CD8-positive, alpha-beta memory T cell (primary cell): ENCODE results near the gene PACS2. TPM values are rescaled to one million over a fixed set of nuclear protein-coding genes. Genes with fewer than 3 reads are reported as not detected.

Source experiments
- CTCF ChIA-PET: fragments of 350-600 bp; sonication (Branson Sonifier 250); formaldehyde crosslinking; loops from one replicate; lab custom pipeline; 2021; ENCODE audit warnings: antibody characterized with exemption; lab: Charles Lee
- POLR2A ChIA-PET: fragments of 350-600 bp; sonication (Branson Sonifier 250); formaldehyde crosslinking; loops from one replicate; lab custom pipeline; 2021; ENCODE audit warnings: antibody characterized with exemption; lab: Charles Lee
- DNase-seq, 5 donors: peaks; one replicate each; pipeline versions ENCODE4 v3.0.0 to v3.0.0-alpha.2; 2020 to 2022; ENCODE audit warnings: mixed read lengths in 1 of 5
- H3K27ac ChIP-seq: one replicate; pipeline ENCODE4 v1.7.0; 2013; ENCODE audit warnings: low read depth, mild to moderate bottlenecking, low read length, moderate library complexity
- H3K27me3 ChIP-seq: 2 replicates; pipeline ENCODE4 v1.7.0; 2013; ENCODE audit warnings: low read length, mild to moderate bottlenecking; ENCODE audit not compliant: insufficient read depth, poor library complexity, severe bottlenecking
- H3K36me3 ChIP-seq: 2 replicates; pipeline ENCODE4 v1.7.0; 2013; ENCODE audit warnings: mild to moderate bottlenecking, low read length, moderate library complexity; ENCODE audit not compliant: insufficient read depth
- H3K4me1 ChIP-seq: 2 replicates; pipeline ENCODE4 v1.7.0; 2013; ENCODE audit warnings: mild to moderate bottlenecking, low read length, moderate library complexity; ENCODE audit not compliant: insufficient read depth
- H3K4me3 ChIP-seq: 2 replicates; pipeline ENCODE4 v1.7.0; 2013; ENCODE audit warnings: mild to moderate bottlenecking, low read length
- H3K9me3 ChIP-seq: 2 replicates; pipeline ENCODE4 v1.7.0; 2013; ENCODE audit warnings: mild to moderate bottlenecking, low read length
- H3K27ac Mint-ChIP-seq, 8 donors: one replicate each; pipeline ENCODE4 v1.8.0; 2020 to 2021; ENCODE audit warnings: mixed read lengths in 8 of 8, mild to moderate bottlenecking in 6 of 8, inconsistent platforms in 3 of 8, moderate library complexity in 3 of 8
- H3K27me3 Mint-ChIP-seq, 2 donors: one replicate each; pipeline ENCODE4 v1.8.0; 2020 to 2021; ENCODE audit warnings: mixed read lengths in 2 of 2, mild to moderate bottlenecking in 1 of 2, moderate library complexity in 1 of 2
- H3K36me3 Mint-ChIP-seq, 3 donors: one replicate each; pipeline ENCODE4 v1.8.0; 2020 to 2021; ENCODE audit warnings: mixed read lengths in 3 of 3, inconsistent platforms in 1 of 3, mild to moderate bottlenecking in 1 of 3
- H3K4me1 Mint-ChIP-seq, 3 donors: one replicate each; pipeline ENCODE4 v1.8.0; 2020 to 2021; ENCODE audit warnings: mixed read lengths in 3 of 3, inconsistent platforms in 1 of 3, mild to moderate bottlenecking in 1 of 3
- H3K4me3 Mint-ChIP-seq, 7 donors: one replicate each; pipeline ENCODE4 v1.8.0; 2020 to 2021; ENCODE audit warnings: mixed read lengths in 7 of 7, mild to moderate bottlenecking in 6 of 7, moderate library complexity in 4 of 7, inconsistent platforms in 2 of 7
- H3K9me3 Mint-ChIP-seq, 5 donors: one replicate each; pipeline ENCODE4 v1.8.0; 2020 to 2022; ENCODE audit warnings: mixed read lengths in 5 of 5, mild to moderate bottlenecking in 3 of 5, moderate library complexity in 2 of 5, inconsistent platforms in 1 of 5
- polyA plus RNA-seq: library from polyadenylated mRNA; unstranded; fragments of 300-500 nt; fragmentation: Illumina TruSeq; gene quantifications from one replicate; pipeline ENCODE4 v1.2.3, GENCODE V29; 2021
- total RNA-seq, 2 experiments: library from RNA; stranded (reverse); gene quantifications; one replicate each; pipeline ENCODE4 v1.2.3, GENCODE V29; 2021

Gene PACS2
- total RNA-seq (10 to 100 TPM; 31.0 to 32.9 TPM), polyA plus RNA-seq (6.5 TPM)

- Histone ChIP-seq H3K4me3 (peak within 1 kb of the TSS; percentile 55), H3K36me3 (no peaks in the 10 kb centered on the region), H3K27ac (peak within 1 kb of the TSS; percentile 16), H3K4me1 (peaks cover 16% of the 10 kb centered on the region), H3K27me3 (no peaks in the 10 kb centered on the region), H3K9me3 (no peaks in the 10 kb centered on the region)
- Mint-ChIP-seq H3K4me3 (peak within 1 kb of the TSS; percentile 84 to 94 (median 89)), H3K9me3 (no peaks in the 10 kb centered on the region), H3K36me3 (peaks cover 0 to 4% (median under 1%) of the 10 kb centered on the region in 3 donors), H3K4me1 (peaks cover 9 to 35% (median 27%) of the 10 kb centered on the region in 3 donors), H3K27ac (peak within 1 kb of the TSS; percentile 79 to 96 (median 88)), H3K27me3 (no peaks in the 10 kb centered on the region)
- peak; percentile 71 to 84 (median 82) for DNase-seq
- POLR2A ChIA-PET = interaction anchor here (0.5 to 2.3 kb wide), 8 partner anchors 14 to 562 kb away, joined by 3 to 35 read pairs (median 4); partner anchors contain the start of genes BRF1, BTBD6, GPR132 and SIVA1
- CTCF ChIA-PET = interaction anchor here (1.0 to 1.8 kb wide), 6 partner anchors 14 to 224 kb away, joined by 3 to 10 read pairs (median 4); partner anchors contain the start of genes BRF1 and BTBD6
Measured at GRCh38 chr14:105314287-105315200, at the start of gene PACS2. TSS of gene PACS2 (plus strand) at chr14:105314748. CDS start at chr14:105314919, 171 bp downstream.

GRCh38 chr14:105267820-105268548, 46.6 kb upstream of the PACS2 start:
- ChIA-PET CTCF (no interaction called here), POLR2A (no interaction called here)
- no peaks in the 10 kb centered on the region for H3K4me1 ChIP-seq
- no peak for DNase-seq
- peaks cover 2 to 5% (median 4%) of the 10 kb centered on the region in 3 donors for H3K4me1 Mint-ChIP-seq
- no peaks in the 10 kb centered on the region for H3K27me3 ChIP-seq
- no peak overlapping the region for H3K27ac ChIP-seq
- no peaks in the 10 kb centered on the region for H3K36me3 ChIP-seq
- peaks cover 0 to 2% of the 10 kb centered on the region in 2 donors for H3K27me3 Mint-ChIP-seq
- peak overlapping the region in 2 of 8 donors; percentile 7 to 54 for H3K27ac Mint-ChIP-seq
- no peak overlapping the region for H3K4me3 ChIP-seq
- no peaks in the 10 kb centered on the region for H3K9me3 Mint-ChIP-seq
- peak overlapping the region in 1 of 7 donors; percentile 48 for H3K4me3 Mint-ChIP-seq
- peaks cover 3 to 43% (median 5%) of the 10 kb centered on the region in 3 donors for H3K36me3 Mint-ChIP-seq
- no peaks in the 10 kb centered on the region for H3K9me3 ChIP-seq

- H3K27ac Mint-ChIP-seq = peak overlapping the region in 2 of 8 donors; percentile 68 to 89
- POLR2A ChIA-PET = no interaction called here
- no peak for DNase-seq
- H3K27me3 ChIP-seq = no peaks in the 10 kb centered on the region
- peaks cover 0 to 2% of the 10 kb centered on the region in 2 donors for H3K27me3 Mint-ChIP-seq
- H3K4me3 Mint-ChIP-seq = no peak overlapping the region
- peaks cover 3 to 40% (median 5%) of the 10 kb centered on the region in 3 donors for H3K36me3 Mint-ChIP-seq
- no peak overlapping the region for H3K27ac ChIP-seq
- H3K9me3 Mint-ChIP-seq = no peaks in the 10 kb centered on the region
- no peaks in the 10 kb centered on the region for H3K4me1 ChIP-seq
- peaks cover 2 to 5% (median 4%) of the 10 kb centered on the region in 3 donors for H3K4me1 Mint-ChIP-seq
- no peaks in the 10 kb centered on the region for H3K36me3 ChIP-seq
- CTCF ChIA-PET = no interaction called here
- no peak overlapping the region for H3K4me3 ChIP-seq
- no peaks in the 10 kb centered on the region for H3K9me3 ChIP-seq
Measured at GRCh38 chr14:105268736-105269354, 45.7 kb upstream of the PACS2 start.

- H3K27me3 Mint-ChIP-seq = peaks cover 0 to 2% of the 10 kb centered on the region in 2 donors
- H3K36me3 Mint-ChIP-seq = peaks cover 3 to 36% (median 5%) of the 10 kb centered on the region in 3 donors
- H3K4me3 Mint-ChIP-seq = no peak overlapping the region
- Histone ChIP-seq H3K27ac (no peak overlapping the region), H3K27me3 (no peaks in the 10 kb centered on the region), H3K4me3 (no peak overlapping the region), H3K4me1 (no peaks in the 10 kb centered on the region), H3K36me3 (no peaks in the 10 kb centered on the region), H3K9me3 (no peaks in the 10 kb centered on the region)
- H3K27ac Mint-ChIP-seq = no peak overlapping the region
- ChIA-PET CTCF (no interaction called here), POLR2A (no interaction called here)
- H3K4me1 Mint-ChIP-seq = peaks cover 2 to 5% (median 4%) of the 10 kb centered on the region in 3 donors
- no peak for DNase-seq
- no peaks in the 10 kb centered on the region for H3K9me3 Mint-ChIP-seq
Measured at GRCh38 chr14:105269405-105269804, 45.1 kb upstream of the PACS2 start.

DNA sequence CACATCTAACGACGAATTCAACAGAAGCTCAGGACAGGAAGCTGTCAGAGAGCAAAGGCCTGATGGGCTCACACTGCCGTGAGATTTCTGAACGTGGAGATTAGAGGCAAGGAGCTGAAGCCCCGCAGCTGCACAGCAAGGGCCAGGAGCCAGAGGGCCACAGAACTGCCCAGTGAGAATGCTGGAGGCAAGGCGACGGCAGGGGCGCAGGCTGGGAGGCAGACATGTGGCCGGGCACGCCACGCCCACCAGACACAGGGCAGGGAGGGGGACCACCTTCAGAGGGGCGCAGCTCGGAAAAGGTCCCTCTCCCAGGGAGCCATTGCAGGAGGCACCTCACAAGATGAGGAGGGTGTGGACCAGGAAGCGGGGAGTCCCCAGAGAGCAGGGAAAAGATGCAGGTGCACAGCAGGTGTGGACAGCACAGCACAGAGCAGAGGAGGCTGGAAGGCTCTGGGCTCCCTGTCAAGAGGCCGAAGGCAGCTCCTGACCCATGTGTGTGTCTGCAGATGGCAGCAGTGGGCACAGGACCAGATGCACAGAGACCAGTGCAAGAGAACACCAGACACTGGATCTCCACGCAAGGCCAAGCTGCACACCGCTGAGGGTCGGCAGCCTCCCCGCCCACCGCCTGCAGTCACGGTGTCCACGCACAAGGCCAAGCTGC, 43.2 kb upstream of the PACS2 start:
- Mint-ChIP-seq H3K4me1 (peaks cover 2 to 9% (median 4%) of the 10 kb centered on the region in 3 donors), H3K36me3 (peaks cover 3 to 29% (median 4%) of the 10 kb centered on the region in 3 donors), H3K27ac (no peak overlapping the region), H3K4me3 (no peak overlapping the region), H3K27me3 (peaks cover 0 to 2% of the 10 kb centered on the region in 2 donors), H3K9me3 (no peaks in the 10 kb centered on the region)
- Histone ChIP-seq H3K27me3 (no peaks in the 10 kb centered on the region), H3K4me3 (no peak overlapping the region), H3K9me3 (no peaks in the 10 kb centered on the region), H3K36me3 (no peaks in the 10 kb centered on the region), H3K27ac (no peak overlapping the region), H3K4me1 (no peaks in the 10 kb centered on the region)
- ChIA-PET CTCF (no interaction called here), POLR2A (no interaction called here)
- no peak for DNase-seq

DNA sequence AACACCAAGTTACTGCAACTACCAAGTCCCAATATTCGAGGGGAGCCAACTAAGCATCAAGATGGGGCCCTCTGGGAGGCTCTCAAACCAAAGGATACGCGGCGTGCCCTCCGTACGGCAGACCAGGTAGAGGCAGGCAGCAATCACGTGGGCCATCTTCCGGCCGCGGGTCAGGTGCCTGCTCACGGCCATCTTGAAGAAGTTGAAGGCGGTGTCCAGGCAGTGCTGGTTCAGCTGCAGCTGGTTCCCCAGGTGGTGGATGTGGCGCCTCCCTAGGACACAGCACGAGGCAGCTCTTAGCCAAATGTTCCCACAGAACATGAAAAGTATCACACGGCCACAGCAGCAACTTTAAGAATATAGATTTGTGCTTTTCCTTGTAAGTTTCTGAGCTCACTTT, 41.9 kb upstream of the PACS2 start:
- Mint-ChIP-seq H3K27ac (peak overlapping the region in 1 of 8 donors; percentile 57), H3K27me3 (no peaks in the 10 kb centered on the region), H3K4me1 (peaks cover 2 to 9% (median 4%) of the 10 kb centered on the region in 3 donors), H3K9me3 (no peaks in the 10 kb centered on the region), H3K4me3 (no peak overlapping the region), H3K36me3 (peaks cover 2 to 19% (median 3%) of the 10 kb centered on the region in 3 donors)
- Histone ChIP-seq H3K4me1 (no peaks in the 10 kb centered on the region), H3K27me3 (no peaks in the 10 kb centered on the region), H3K27ac (no peak overlapping the region), H3K36me3 (no peaks in the 10 kb centered on the region), H3K9me3 (no peaks in the 10 kb centered on the region), H3K4me3 (no peak overlapping the region)
- CTCF ChIA-PET = no interaction called here
- POLR2A ChIA-PET = no interaction called here
- DNase-seq = no peak

DNA sequence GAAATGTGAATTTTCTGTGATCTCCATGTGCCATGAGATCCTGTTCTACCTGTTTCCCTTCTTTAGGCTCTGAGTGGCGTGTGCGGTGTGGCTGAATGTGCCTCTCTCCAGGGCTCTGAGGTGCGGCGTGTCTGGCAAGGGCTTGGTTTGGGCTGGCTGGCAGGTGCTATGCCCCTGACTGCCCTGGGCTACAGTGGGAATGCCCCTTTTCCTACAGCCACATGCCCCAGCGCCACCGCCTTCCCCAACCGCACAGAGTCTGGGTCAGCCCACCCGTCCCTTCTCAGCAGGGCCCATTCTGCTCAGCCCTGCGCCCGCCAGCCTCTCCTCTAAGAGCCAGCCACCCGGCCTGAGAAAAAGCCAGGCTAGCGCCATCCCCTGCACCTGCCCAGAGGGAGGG, 41.5 kb upstream of the PACS2 start:
- Mint-ChIP-seq H3K36me3 (peaks cover 2 to 19% (median 3%) of the 10 kb centered on the region in 3 donors), H3K27ac (peak overlapping the region in 1 of 8 donors; percentile 57), H3K4me3 (no peak overlapping the region), H3K4me1 (peaks cover 2 to 9% (median 4%) of the 10 kb centered on the region in 3 donors), H3K9me3 (no peaks in the 10 kb centered on the region), H3K27me3 (no peaks in the 10 kb centered on the region)
- no peak overlapping the region for H3K4me3 ChIP-seq
- H3K4me1 ChIP-seq = no peaks in the 10 kb centered on the region
- no peaks in the 10 kb centered on the region for H3K36me3 ChIP-seq
- no peak for DNase-seq
- H3K27ac ChIP-seq = no peak overlapping the region
- POLR2A ChIA-PET = no interaction called here
- CTCF ChIA-PET = no interaction called here
- no peaks in the 10 kb centered on the region for H3K9me3 ChIP-seq
- no peaks in the 10 kb centered on the region for H3K27me3 ChIP-seq
